Keratinocyte (primary cell): ENCODE data around the gene ATG9A. TPM values are rescaled to one million over a fixed set of nuclear protein-coding genes. Genes with fewer than 3 reads are reported as not detected.

ENCODE experiments used
- DNase-seq: peaks from one replicate; pipeline ENCODE4 v3.0.0-alpha.2; 2011; ENCODE audit warnings: low read depth, missing footprints, low spot score
- FAIRE-seq: peaks from 2 replicates; lab custom pipeline; 2011; peaks lifted over from hg19 to GRCh38; lab: Jason Lieb, UNC
- H2AFZ ChIP-seq: 2 replicates; pipeline ENCODE4 v1.6.0; 2012; ENCODE audit warnings: low read length, control low read depth, inconsistent platforms; ENCODE audit not compliant: control insufficient read depth
- H3K27ac ChIP-seq: 2 replicates; pipeline ENCODE4 v1.5.1; 2011; ENCODE audit warnings: low read length; ENCODE audit not compliant: control insufficient read depth, insufficient read depth
- H3K27me3 ChIP-seq: 3 replicates; pipeline ENCODE4 v1.6.0; 2011; ENCODE audit warnings: low read length; ENCODE audit not compliant: control insufficient read depth, insufficient read depth; ENCODE audit errors: extremely low read depth
- H3K36me3 ChIP-seq, 2 experiments: 2 replicates in 1 of 2; 3 replicates in 1 of 2; pipeline ENCODE4 v1.5.1; 2011; ENCODE audit warnings: low read length in 2 of 2, mild to moderate bottlenecking in 1 of 2; ENCODE audit not compliant: control insufficient read depth in 2 of 2, insufficient read depth in 2 of 2; ENCODE audit errors: extremely low read depth in 1 of 2
- H3K4me1 ChIP-seq: 3 replicates; pipeline ENCODE4 v1.5.1; 2011; ENCODE audit warnings: low read length; ENCODE audit not compliant: control insufficient read depth, insufficient read depth; ENCODE audit errors: extremely low read depth
- H3K4me2 ChIP-seq: 3 replicates; pipeline ENCODE4 v1.6.0; 2011; ENCODE audit warnings: low read depth, low read length; ENCODE audit not compliant: control insufficient read depth, insufficient read depth; ENCODE audit errors: extremely low read depth
- H3K4me3 ChIP-seq, 3 experiments: fragments of 200-600 bp in 1 of 3; sonication (generic) in 1 of 3; 2 replicates in 2 of 3; 3 replicates in 1 of 3; pipeline ENCODE4 v1.5.1; 2011 to 2016; ENCODE audit warnings: low read length in 3 of 3, mild to moderate bottlenecking in 3 of 3, control low read depth in 2 of 3, inconsistent platforms in 1 of 3, low read depth in 1 of 3, mixed read lengths in 1 of 3, mixed run types in 1 of 3, moderate library complexity in 1 of 3; ENCODE audit not compliant: control insufficient read depth in 2 of 3, insufficient read depth in 2 of 3; ENCODE audit errors: extremely low read depth in 1 of 3
- H3K79me2 ChIP-seq: 2 replicates; pipeline ENCODE4 v1.6.0; 2012; ENCODE audit warnings: low read length; ENCODE audit not compliant: control insufficient read depth, insufficient read depth
- H3K9ac ChIP-seq: 3 replicates; pipeline ENCODE4 v1.6.0; 2011; ENCODE audit warnings: low read length; ENCODE audit not compliant: control insufficient read depth, insufficient read depth; ENCODE audit errors: extremely low read depth
- H3K9me1 ChIP-seq: 3 replicates; pipeline ENCODE4 v1.6.0; 2011; ENCODE audit warnings: low read length; ENCODE audit not compliant: control insufficient read depth, insufficient read depth; ENCODE audit errors: extremely low read depth
- H3K9me3 ChIP-seq: 2 replicates; pipeline ENCODE4 v1.5.1; 2012; ENCODE audit warnings: low read depth, low read length; ENCODE audit not compliant: control insufficient read depth
- H4K20me1 ChIP-seq: 3 replicates; pipeline ENCODE4 v1.6.0; 2011; ENCODE audit warnings: low read length; ENCODE audit not compliant: control insufficient read depth, insufficient read depth; ENCODE audit errors: extremely low read depth
- EZH2 ChIP-seq: IDR thresholded peaks from one replicate; pipeline ENCODE4 v1.6.1; 2012; ENCODE audit warnings: inconsistent platforms, mild to moderate bottlenecking, low read length, moderate library complexity
- dilution Hi-C: fragments of 300-500 bp; cut with MboI; formaldehyde crosslinking; loops from one replicate; pipeline ENCODE4 v1.7.0; 2020; ENCODE audit warnings: low sequenced_read_pairs; ENCODE audit not compliant: extremely low pct_ligation_motif_present
- polyA plus RNA-seq, 5 experiments: library from polyadenylated mRNA; depleted of rRNA in 3 of 5; stranded (reverse) in 3 of 5; stranded (forward) in 1 of 5; unstranded in 1 of 5; fragments of >200 nt; gene quantifications; 1 replicate in 1 of 5; 2 replicates in 3 of 5; 3 replicates in 1 of 5; pipeline versions ENCODE4 v1.2.1 to v1.2.3, GENCODE V29; 2011 to 2012; ENCODE audit warnings: missing spikeins in 2 of 5, low read depth in 1 of 5, low replicate concordance in 1 of 5
- TF ChIP-seq, protein P1 (sequence below), 3 experiments: IDR thresholded peaks in 1 of 3; conservative IDR thresholded peaks in 1 of 3; optimal IDR thresholded peaks in 1 of 3; 2 replicates in 2 of 3; 3 replicates in 1 of 3; pipeline versions ENCODE3 to v1.5.1; 2011; ENCODE audit warnings: low read length in 3 of 3, mild to moderate bottlenecking in 3 of 3, moderate library complexity in 2 of 3, control low read depth in 1 of 3, inconsistent platforms in 1 of 3; ENCODE audit not compliant: insufficient read depth in 2 of 3; ENCODE audit errors: extremely low read depth in 1 of 3

ATG9A gene
- polyA plus RNA-seq, 1 donor (not counting 4 experiments of a cell fraction or from before 2014, with no cell fraction given): 58.8 TPM

DNA sequence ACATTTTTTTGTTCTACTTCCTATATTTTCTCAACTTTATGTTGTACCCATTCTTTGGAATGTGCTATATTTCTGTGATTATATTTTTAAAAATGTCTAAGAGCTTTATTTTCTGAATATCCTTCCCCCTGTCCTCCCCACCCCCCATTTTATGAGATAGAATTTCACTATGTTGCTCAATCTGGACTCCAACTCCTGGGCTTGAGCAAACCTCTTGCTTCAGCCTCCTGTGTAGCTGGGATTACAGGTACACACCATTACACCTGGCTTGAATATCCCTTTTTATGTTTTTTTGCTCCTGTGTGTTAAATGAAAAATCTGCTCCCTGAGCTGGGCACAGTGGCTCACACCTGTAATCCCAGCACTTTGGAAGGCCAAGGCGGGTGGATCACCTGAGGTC, 32.0 kb downstream of the ATG9A start:
- H2AFZ ChIP-seq: no peak overlapping the region
- no peak for FAIRE-seq
- H3K79me2 ChIP-seq: no peaks in the 10 kb centered on the region
- no peak overlapping the region for H3K4me2 ChIP-seq
- no peaks in the 10 kb centered on the region for H3K27me3 ChIP-seq
- no peak for DNase-seq
- no peaks in the 10 kb centered on the region for H3K9me3 ChIP-seq
- no peaks in the 10 kb centered on the region for H3K36me3 ChIP-seq
- dilution Hi-C loops: no loop called here
- no peak overlapping the region for H3K4me3 ChIP-seq
- no peak overlapping the region for H3K9ac ChIP-seq
- H3K27ac ChIP-seq: no peak overlapping the region
- TF ChIP-seq EZH2: no peak
- TF ChIP-seq, protein P1, sequence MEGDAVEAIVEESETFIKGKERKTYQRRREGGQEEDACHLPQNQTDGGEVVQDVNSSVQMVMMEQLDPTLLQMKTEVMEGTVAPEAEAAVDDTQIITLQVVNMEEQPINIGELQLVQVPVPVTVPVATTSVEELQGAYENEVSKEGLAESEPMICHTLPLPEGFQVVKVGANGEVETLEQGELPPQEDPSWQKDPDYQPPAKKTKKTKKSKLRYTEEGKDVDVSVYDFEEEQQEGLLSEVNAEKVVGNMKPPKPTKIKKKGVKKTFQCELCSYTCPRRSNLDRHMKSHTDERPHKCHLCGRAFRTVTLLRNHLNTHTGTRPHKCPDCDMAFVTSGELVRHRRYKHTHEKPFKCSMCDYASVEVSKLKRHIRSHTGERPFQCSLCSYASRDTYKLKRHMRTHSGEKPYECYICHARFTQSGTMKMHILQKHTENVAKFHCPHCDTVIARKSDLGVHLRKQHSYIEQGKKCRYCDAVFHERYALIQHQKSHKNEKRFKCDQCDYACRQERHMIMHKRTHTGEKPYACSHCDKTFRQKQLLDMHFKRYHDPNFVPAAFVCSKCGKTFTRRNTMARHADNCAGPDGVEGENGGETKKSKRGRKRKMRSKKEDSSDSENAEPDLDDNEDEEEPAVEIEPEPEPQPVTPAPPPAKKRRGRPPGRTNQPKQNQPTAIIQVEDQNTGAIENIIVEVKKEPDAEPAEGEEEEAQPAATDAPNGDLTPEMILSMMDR (optimal IDR thresholded peaks at IDR 0.05 in 1 of 3, IDR thresholded peaks at IDR 0.05 in 1 of 3, conservative IDR thresholded peaks at IDR 0.05 in 1 of 3; ENCODE audit: extremely low read depth in 1 of 3, insufficient read depth in 2 of 3, low read length in 3 of 3): no peak
- H4K20me1 ChIP-seq: no peaks in the 10 kb centered on the region
- H3K9me1 ChIP-seq: no peaks in the 10 kb centered on the region
- H3K4me1 ChIP-seq: no peaks in the 10 kb centered on the region

DNA sequence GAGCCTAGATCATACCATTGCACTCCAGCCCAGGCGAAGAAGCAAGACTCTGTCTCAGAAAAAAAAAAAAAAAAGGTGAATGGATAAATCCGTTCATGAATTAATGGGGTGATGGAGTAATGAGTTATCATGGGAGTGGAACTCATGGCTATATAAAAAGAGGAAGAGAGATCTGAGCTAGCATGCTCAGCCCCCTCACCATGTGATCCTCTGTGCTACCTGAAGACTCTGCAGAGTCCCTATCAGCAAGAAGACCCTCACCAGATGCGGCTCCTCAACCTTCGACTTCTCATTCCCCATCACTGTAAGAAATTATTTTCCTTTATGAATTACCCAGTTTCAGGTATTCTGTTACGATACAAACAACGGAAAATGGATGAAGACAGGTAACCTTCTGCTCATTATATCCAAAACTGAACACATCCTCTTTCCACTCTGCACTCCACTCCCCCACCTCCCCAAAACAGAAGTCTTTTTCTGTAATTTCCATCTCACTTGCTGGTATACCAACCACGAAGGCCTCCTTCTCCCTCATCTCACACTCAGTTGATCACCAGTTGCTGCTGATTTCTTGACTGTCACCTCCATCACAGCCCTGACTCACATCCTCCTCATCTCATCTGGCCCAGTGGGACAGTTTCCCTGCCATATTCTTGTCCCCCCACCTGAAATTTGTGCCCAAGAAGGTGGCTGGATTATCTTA, 42.5 kb downstream of the ATG9A start:
- FAIRE-seq: no peak
- H3K4me2 ChIP-seq: no peak overlapping the region
- dilution Hi-C loops: no loop called here

More for the DNA sequence above, 42.5 kb downstream of the ATG9A start:
- Histone ChIP-seq H3K79me2 (no peaks in the 10 kb centered on the region), H3K9ac (no peak overlapping the region), H3K9me1 (no peaks in the 10 kb centered on the region), H4K20me1 (no peaks in the 10 kb centered on the region), H3K9me3 (no peaks in the 10 kb centered on the region), H3K4me3 (no peak overlapping the region), H3K27ac (no peak overlapping the region), H3K36me3 (peaks cover 2 to 21% of the 10 kb centered on the region in 2 experiments), H3K4me1 (no peaks in the 10 kb centered on the region), H2AFZ (no peak overlapping the region), H3K27me3 (no peaks in the 10 kb centered on the region)
- no peak for TF ChIP-seq EZH2
- TF ChIP-seq, protein P1 (optimal IDR thresholded peaks at IDR 0.05 in 1 of 3, IDR thresholded peaks at IDR 0.05 in 1 of 3, conservative IDR thresholded peaks at IDR 0.05 in 1 of 3; ENCODE audit: extremely low read depth in 1 of 3, insufficient read depth in 2 of 3, low read length in 3 of 3): no peak
- DNase-seq: no peak
